Measurements from ENCODE around the gene DNAAF8.

DNA sequence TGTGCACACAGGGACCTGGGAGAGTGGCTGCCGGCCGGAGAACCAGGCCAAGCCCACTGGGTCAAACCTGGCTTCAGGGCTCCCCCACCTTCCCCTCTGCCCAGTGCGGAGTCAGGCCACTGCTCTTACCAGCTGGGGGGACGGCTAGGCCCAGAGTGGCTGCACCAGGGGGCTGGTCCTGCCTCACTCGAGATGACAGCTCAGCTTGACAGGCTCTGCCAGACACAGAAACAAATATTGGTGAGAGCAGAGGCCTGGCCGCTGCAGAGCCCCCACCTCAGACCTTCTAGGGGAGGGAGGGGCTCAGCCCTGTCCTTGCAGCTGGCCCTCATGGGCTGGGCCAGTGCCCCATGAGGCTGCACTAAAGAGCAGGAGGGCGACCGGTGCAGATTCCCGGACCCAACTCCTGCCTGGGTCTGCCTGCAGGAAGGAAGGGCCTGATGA is 36.5 kb upstream of the DNAAF8 start:
- TF ChIP-seq, protein P1, sequence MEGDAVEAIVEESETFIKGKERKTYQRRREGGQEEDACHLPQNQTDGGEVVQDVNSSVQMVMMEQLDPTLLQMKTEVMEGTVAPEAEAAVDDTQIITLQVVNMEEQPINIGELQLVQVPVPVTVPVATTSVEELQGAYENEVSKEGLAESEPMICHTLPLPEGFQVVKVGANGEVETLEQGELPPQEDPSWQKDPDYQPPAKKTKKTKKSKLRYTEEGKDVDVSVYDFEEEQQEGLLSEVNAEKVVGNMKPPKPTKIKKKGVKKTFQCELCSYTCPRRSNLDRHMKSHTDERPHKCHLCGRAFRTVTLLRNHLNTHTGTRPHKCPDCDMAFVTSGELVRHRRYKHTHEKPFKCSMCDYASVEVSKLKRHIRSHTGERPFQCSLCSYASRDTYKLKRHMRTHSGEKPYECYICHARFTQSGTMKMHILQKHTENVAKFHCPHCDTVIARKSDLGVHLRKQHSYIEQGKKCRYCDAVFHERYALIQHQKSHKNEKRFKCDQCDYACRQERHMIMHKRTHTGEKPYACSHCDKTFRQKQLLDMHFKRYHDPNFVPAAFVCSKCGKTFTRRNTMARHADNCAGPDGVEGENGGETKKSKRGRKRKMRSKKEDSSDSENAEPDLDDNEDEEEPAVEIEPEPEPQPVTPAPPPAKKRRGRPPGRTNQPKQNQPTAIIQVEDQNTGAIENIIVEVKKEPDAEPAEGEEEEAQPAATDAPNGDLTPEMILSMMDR (IDR thresholded peaks at IDR 0.05; ENCODE audit: extremely low read depth in 1 of 2, insufficient read depth in 1 of 2, low read depth in 1 of 2, low read length in 2 of 2), result no peak
- no peak for TF ChIP-seq EZH2 (IDR thresholded peaks at IDR 0.05; ENCODE audit: borderline replicate concordance, low read depth, low read length, severe bottlenecking)
- no peak for TF ChIP-seq FOS (IDR thresholded peaks at IDR 0.05; ENCODE audit: borderline replicate concordance, insufficient read depth, low read length)

All from endothelial cell of umbilical vein (primary cell).